WERI-Rb-1 (cell line): ENCODE results near the gene USPL1.

ENCODE experiments used
- DNase-seq: peaks from one replicate; pipeline ENCODE4 v3.0.0-alpha.2; 2020
- H3K27ac ChIP-seq: fragments of 250-450 bp; sonication (Bioruptor Pico); 2 replicates; pipeline ENCODE4 v1.5.1; 2020; ENCODE audit warnings: mild to moderate bottlenecking, moderate library complexity
- H3K27me3 ChIP-seq: fragments of 250-450 bp; sonication (Bioruptor Pico); 2 replicates; pipeline ENCODE4 v1.5.1; 2021; ENCODE audit warnings: mild to moderate bottlenecking, low read depth, moderate library complexity; ENCODE audit not compliant: insufficient read depth, severe bottlenecking
- H3K36me3 ChIP-seq: fragments of 250-450 bp; sonication (Bioruptor Pico); 2 replicates; pipeline ENCODE4 v1.5.1; 2020; ENCODE audit warnings: mild to moderate bottlenecking, moderate library complexity
- H3K4me3 ChIP-seq: 2 replicates; pipeline ENCODE4 v1.5.1; 2011; ENCODE audit warnings: low read depth, mild to moderate bottlenecking, control low read depth, low read length
- H3K9me3 ChIP-seq: fragments of 250-450 bp; sonication (Bioruptor Pico); 2 replicates; pipeline ENCODE4 v1.5.1; 2021; ENCODE audit warnings: mild to moderate bottlenecking, moderate library complexity; ENCODE audit not compliant: severe bottlenecking
- TF ChIP-seq, protein P1 (sequence below): IDR thresholded peaks from 2 replicates; pipeline ENCODE4 v1.5.1; 2011; ENCODE audit warnings: low read depth, mild to moderate bottlenecking, control low read depth, inconsistent platforms, low read length

Gene USPL1

DNA sequence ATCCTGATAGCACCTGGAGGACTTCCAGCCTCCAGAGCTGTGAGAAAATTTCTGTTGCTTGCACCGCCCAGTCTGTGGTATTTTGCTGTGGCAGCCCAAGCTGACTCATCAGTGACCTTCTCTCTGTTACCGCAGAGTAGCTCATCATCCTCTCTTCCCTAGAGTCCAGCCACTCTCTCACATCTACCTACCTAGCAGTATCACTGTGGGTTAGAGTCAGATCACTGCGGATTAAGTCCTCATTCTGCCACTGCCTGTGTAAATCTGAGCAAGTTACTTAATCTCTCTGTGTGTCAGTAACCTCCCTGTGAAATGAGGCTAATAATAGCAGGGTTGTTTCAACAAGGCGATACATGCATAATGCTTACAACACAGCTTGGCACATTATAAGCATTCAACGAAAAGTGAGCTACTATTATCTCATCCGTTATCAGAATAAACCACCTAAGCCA is 40.3 kb upstream of the USPL1 start:
- no peak overlapping the region for H3K27ac ChIP-seq
- H3K9me3 ChIP-seq, result no peaks in the 10 kb centered on the region
- TF ChIP-seq, protein P1, sequence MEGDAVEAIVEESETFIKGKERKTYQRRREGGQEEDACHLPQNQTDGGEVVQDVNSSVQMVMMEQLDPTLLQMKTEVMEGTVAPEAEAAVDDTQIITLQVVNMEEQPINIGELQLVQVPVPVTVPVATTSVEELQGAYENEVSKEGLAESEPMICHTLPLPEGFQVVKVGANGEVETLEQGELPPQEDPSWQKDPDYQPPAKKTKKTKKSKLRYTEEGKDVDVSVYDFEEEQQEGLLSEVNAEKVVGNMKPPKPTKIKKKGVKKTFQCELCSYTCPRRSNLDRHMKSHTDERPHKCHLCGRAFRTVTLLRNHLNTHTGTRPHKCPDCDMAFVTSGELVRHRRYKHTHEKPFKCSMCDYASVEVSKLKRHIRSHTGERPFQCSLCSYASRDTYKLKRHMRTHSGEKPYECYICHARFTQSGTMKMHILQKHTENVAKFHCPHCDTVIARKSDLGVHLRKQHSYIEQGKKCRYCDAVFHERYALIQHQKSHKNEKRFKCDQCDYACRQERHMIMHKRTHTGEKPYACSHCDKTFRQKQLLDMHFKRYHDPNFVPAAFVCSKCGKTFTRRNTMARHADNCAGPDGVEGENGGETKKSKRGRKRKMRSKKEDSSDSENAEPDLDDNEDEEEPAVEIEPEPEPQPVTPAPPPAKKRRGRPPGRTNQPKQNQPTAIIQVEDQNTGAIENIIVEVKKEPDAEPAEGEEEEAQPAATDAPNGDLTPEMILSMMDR, result no peak
- peak; percentile 12 for DNase-seq
- no peak overlapping the region for H3K4me3 ChIP-seq
- H3K36me3 ChIP-seq, result no peaks in the 10 kb centered on the region
- H3K27me3 ChIP-seq, result no peaks in the 10 kb centered on the region

DNA sequence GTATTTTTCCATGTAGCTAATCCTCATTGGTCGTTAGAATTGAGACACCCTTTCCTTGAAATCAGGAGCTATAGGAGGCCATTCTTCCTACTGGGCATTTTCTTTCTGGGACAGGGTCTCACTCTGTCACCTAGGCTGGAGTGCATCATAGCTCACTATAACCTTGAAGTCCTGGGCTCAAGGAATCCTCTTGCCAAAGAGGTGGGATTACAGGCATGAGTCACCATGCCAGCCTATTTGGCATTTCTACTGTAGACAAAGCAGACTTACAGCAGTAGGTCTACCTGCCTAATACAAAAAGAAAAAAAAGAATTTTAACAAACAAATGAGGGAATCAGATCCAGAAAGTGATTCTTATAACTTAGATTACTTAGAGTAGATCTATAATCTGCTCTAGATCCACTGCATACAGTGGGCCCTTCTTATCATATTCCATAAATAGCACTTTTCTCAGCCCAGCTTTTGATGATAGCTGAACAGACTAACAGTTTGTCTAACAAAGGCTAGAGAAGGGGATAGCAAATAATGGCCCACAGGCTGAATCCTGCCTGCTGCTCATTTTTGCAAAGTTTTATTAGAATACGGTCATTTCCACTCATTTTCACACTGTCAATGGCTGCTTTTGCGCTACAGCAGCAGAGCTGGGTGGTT is 36.7 kb upstream of the USPL1 start:
- DNase-seq, result no peak
- Histone ChIP-seq H3K4me3 (no peak overlapping the region), H3K27me3 (no peaks in the 10 kb centered on the region), H3K9me3 (no peaks in the 10 kb centered on the region), H3K27ac (no peak overlapping the region), H3K36me3 (no peaks in the 10 kb centered on the region)
- TF ChIP-seq, protein P1, result no peak

DNA sequence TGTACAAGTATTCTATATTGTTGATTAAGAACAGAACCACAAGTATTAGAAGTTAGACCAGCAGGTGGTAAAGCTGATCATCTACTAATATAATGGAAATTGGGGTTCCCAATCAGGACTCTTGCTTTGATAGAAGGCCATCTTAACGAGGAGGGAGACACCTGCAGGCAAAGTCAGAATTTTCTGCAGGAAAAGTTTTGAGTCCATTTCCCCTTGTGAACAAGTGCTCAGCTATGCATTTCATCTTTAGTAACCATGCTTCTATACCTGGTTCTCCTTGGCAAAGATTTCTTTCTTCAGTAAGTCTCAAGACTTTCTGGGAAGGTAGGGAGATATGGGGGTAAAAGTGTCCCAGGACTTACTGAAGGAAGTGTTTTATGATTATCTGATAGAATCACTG is 36.1 kb upstream of the USPL1 start:
- H3K27ac ChIP-seq, result no peak overlapping the region
- H3K9me3 ChIP-seq, result no peaks in the 10 kb centered on the region
- TF ChIP-seq, protein P1, result 0 out of 2 replicates have a peak, but pooled peaks have one; percentile 6
- no peaks in the 10 kb centered on the region for H3K27me3 ChIP-seq
- no peak overlapping the region for H3K4me3 ChIP-seq
- H3K36me3 ChIP-seq, result no peaks in the 10 kb centered on the region
- no peak for DNase-seq

DNA sequence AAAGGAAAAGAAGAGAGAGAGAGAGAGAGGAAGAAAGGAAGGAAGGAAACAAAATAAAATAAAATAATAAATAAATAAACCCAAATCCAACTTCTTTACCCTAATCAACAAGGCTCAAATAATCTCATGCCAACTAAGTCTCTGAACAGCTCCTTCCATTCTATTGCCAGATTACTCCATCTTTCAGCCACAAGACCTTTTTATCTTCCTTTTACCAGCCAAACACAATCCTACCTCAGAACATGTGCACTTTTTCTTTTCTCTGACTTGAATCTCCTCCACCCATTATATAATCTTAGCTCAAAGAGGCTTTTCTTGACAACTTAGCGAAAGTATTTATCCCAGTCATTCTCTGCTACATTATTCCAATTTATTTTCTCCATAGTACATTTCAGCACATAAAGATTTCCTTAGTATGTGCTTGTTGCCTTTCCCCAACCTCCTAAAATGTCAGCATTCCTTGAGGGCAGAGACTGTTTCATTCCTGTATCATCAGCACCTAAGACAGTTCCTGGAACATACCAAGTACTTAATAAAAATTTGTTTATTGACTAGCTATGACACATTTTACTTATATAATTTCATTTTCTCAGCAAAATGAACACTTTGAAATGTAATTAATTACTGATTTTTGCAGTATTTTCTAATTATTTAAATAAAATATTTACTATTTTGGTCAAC is 33.5 kb upstream of the USPL1 start:
- DNase-seq, result no peak

DNA sequence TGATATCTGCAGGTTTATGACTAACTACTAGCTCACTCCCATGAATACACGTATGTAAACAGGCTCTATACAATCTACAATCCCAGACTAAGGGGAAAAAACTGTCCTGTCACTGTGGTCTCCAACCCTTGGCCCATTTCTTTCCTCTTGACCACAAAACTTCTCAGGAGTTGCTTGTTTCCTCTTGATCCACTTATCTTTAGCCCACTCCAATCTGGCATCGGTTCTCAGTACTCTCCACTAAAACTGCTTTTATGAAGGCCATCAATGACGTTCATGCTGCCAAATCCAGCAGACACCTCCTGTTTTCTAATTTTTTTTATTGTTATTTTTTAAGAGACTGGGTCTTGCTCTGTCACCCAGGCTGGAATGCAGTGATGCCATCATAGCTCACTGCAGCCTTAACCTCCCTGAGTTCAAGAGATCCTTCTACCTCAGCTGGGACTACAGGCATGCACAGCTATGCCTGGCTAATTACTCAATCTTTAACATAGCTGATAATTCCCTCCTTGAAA is 31.9 kb upstream of the USPL1 start:
- H3K27ac ChIP-seq, result no peak overlapping the region
- TF ChIP-seq, protein P1, result no peak
- no peaks in the 10 kb centered on the region for H3K36me3 ChIP-seq
- H3K4me3 ChIP-seq, result no peak overlapping the region
- no peak for DNase-seq
- H3K9me3 ChIP-seq, result no peaks in the 10 kb centered on the region
- no peaks in the 10 kb centered on the region for H3K27me3 ChIP-seq

More for the DNA sequence above, 33.5 kb upstream of the USPL1 start:
- no peaks in the 10 kb centered on the region for H3K36me3 ChIP-seq
- no peak overlapping the region for H3K27ac ChIP-seq
- TF ChIP-seq, protein P1, result no peak
- H3K27me3 ChIP-seq, result no peaks in the 10 kb centered on the region
- no peaks in the 10 kb centered on the region for H3K9me3 ChIP-seq
- no peak overlapping the region for H3K4me3 ChIP-seq
